Measurements from ENCODE around the gene MANSC4. TPM values are rescaled to one million over a fixed set of nuclear protein-coding genes. Genes with fewer than 3 reads are reported as not detected.

Gene MANSC4
- total RNA-seq, 1 donor from 2014 or later = not detected

DNA sequence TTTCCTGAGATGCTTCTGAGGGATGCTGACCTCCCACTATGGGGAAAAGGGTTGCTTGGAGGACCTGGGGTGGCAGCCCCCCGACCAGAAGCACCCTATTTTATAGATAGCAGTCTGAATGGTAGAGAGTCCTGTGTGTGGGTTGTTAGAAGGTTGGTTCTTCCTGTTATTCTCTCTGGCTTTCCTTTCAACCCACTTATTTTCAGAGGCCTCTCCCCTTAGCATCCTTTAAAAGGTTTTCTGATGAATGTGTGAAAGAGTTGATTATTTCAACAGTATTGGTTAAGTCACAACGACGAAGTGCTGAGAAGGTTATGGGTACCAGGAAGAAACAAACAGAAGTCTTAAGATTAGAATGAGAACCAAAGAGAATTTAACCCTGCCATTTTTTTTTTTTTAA, 20.8 kb upstream of the MANSC4 start:
- DNase-seq (ENCODE audit: low read depth, low spot score) = no peak

DNA sequence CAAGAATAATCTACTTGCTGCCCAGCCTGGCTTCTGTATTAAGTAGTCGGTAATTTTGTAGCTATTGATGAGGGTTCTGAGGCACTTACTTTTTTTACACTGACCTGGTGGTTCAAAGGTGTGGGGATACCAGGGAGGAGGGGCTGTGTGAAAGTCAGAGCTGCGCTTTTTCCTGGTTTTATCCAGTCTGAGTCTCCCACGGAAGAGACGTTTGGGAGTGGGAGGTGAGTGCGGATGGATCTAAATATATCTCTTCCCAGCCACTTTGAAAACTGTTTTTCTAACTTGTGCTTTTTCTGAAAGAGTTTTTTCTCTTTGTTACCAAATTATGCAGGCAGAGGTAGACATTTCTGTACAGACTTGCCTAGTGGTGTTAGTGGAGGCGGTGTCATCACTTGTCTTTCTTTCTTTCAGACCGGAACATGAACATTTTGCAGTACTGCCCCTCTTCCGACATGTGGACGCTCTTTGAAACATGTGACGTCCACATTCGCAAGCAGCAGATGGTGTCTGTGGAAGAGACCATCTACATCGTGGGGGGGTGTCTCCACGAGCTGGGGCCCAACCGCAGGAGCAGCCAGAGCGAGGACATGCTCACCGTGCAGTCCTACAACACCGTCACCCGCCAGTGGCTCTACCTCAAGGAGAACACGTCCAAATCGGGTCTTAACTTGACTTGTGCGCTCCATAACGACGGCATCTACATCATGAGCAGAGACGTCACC, 17.4 kb upstream of the MANSC4 start:
- no peak for DNase-seq (ENCODE audit: low read depth, low spot score)

DNA sequence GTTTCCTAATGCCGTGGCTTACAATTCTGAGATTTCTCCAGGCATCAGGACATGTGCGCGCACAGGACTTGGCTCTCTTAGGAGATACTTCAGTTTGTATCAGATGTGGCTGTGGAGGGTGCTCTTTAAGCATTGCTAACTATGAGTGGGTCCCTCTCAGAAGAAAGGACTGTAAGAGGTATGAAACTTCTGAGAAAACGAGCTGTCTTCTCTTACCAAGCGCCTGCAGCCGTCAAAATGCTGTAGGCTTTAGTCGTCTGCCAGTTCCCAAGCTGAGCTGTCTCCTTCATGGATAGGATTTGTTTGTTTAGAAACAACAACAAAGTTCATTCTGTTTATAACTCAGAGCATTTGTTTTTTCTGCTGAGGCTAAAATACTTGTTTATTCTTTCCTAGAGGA, 16.1 kb upstream of the MANSC4 start:
- no peak for DNase-seq (ENCODE audit: low read depth, low spot score)

DNA sequence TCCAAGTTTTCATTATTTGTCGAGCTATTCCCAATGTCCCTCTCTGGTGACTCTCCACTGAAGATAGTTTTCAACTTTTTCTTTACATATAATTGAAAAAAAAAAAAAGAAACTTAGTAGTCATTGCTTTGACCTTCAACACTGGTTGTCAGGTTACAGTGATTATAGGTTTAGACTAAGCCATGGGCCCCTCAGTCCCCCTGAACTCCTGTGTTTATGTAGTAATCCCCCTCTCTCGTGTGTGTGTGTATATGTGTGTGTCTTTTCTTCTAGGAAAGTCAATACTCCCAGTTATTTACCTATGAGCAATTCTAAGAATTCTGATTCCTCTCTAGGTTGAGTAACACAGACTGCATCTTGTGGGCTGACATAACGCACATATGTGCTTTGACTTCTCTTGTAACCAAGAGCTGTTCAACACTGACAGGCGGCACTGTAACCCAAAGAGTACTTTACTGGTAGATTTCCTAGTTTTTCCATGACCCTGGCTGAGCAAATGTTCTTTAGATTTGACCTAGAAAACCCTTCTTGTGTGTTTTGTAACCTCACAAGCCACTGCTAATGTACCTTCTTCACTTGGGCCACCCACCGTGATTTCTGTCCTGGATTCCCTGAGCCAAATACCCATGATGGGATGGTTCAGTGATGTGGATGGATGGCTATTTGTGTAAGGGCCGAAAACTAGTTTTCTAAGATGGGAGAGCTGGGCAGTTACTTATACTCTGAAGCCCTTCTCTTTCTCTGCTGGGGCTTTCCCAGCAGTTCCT, 15.0 kb upstream of the MANSC4 start:
- DNase-seq (ENCODE audit: low read depth, low spot score) = no peak

DNA sequence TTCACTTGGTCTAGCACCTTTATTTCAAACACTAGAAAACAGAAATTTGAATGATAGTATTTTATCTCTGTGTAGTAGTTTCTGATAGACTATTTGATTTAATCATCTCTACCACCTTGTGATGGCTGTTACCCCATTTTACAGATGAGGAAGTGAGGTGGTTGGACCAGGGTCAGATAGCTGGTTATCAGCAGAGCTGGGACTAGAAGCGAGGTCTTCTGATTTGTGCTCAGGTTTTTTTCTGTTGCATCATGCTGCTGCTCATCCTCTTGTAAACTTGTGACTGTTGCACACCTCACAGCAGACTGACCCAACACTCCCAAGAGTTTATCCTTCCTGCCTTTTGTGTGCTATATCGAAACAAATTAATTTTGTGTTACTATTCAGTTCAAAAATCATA, 10.1 kb upstream of the MANSC4 start:
- DNase-seq (ENCODE audit: low read depth, low spot score) = no peak

DNA sequence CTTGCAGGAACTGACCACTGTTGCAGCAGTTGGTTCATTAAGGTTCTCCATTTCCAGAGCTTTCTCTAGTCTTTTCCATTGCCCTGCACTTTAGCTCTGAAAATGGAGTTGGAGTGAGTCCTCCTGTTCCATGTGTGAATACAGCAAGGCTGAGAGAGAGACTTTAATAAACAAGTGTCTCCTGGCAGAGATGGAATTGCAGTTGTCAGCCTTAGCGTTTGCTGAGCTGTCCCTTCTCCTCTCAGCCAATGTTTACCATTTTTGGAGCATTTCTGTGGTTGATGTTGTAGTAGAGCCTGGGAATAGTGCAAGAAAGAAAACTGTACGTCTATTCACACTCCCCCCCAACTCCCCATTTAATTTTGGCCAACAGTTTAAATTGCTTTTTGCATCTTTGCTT, 7.5 kb upstream of the MANSC4 start:
- no peak for DNase-seq (ENCODE audit: low read depth, low spot score)

DNA sequence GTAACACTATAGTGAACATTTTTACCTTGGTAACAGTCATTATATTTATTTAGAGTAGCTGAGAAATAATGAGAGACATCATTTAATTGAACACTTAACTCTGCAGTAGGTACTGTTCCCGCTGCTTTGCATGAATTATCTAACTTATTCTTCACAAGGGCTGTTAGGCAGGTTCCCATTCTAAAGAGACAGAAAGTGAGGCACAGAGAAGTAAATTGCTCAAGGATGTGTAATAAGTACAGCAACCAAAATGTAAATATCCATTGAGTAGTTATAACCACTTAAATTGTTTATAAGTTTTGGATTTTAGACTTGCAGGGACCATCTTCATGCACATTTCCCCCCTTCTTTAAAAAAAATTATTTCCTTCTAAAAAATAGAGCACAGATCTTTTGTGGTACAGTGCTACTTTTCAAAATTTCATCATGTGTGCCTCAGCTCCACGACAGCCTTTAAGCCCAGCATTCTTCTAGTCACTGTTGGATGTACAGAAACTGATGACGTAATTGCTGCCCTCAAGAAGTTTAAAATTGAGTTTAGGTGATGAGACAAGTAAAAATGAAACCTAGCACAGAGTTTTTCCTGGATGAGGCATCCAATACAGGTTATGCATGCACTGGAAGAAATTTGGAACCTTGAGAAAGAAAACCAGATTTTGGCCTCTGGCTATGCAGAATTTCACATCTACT, 6.0 kb upstream of the MANSC4 start:
- no peak for DNase-seq (ENCODE audit: low read depth, low spot score)

DNA sequence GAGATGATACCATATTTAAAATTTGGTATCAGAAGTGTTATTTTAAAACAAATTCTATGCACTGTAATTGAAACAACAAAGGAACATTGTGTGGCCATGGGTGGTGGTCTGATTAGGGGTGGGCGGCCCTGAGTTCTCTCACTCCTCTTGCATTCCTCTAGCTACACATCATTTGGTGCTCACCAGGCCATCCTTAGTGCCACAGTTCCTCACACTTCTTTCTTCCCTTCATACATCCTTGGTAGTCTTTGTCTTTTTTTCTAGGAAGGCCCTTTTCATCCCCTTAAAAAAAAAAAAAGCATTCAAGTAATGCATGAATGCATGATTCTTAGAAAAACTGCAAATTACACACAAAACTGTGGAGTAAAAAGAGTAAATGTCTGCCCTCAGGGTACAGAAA, 2.4 kb upstream of the MANSC4 start:
- no peak for DNase-seq (ENCODE audit: low read depth, low spot score)

DNA sequence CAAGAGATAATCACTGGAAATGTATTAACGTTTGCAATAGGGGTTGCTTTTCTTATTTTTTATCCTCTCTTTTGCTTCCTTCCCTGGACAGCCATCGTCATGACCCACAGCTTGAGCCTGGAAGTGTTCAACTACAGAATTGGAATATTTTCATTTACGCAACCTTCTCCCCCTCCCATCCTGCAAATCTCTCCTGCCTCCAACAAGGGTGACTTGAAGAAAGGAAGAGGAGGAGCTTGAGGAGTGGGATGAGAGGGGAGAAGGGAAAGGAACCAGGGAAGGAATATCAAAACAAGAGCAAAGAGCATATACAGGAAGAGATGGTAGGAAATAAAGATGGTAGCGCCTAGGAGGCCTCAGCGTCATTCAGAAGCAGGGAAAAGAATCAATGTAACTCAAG, 1.6 kb upstream of the MANSC4 start:
- DNase-seq (ENCODE audit: low read depth, low spot score) = no peak

DNA sequence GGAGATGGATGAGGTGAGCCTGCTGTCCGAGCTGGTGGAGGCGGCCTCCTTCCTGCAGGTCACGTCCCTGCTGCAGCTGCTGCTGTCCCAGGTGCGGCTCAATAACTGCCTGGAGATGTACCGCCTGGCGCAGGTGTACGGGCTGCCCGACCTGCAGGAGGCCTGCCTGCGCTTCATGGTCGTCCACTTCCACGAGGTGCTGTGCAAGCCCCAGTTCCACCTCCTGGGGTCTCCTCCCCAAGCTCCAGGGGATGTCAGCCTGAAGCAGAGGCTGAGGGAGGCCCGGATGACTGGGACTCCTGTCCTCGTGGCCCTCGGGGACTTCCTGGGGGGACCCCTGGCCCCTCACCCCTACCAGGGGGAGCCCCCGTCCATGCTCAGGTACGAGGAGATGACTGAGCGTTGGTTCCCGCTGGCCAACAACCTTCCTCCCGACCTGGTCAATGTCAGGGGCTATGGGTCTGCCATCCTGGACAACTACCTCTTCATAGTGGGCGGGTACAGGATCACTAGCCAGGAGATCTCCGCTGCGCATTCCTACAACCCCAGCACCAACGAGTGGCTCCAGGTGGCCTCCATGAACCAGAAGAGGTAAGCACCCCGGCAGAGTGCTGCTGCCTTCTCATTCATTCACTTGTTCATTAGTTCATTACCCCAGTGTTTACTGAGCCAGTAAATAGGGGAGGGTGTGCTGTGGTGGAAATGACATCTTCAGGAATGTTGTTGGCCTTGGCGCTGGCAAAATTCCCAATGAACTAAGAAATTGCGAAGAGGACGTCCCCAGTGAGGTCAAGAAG, 774 bp upstream of the MANSC4 start:
- peak; percentile 48 for DNase-seq (ENCODE audit: low read depth, low spot score)

DNA sequence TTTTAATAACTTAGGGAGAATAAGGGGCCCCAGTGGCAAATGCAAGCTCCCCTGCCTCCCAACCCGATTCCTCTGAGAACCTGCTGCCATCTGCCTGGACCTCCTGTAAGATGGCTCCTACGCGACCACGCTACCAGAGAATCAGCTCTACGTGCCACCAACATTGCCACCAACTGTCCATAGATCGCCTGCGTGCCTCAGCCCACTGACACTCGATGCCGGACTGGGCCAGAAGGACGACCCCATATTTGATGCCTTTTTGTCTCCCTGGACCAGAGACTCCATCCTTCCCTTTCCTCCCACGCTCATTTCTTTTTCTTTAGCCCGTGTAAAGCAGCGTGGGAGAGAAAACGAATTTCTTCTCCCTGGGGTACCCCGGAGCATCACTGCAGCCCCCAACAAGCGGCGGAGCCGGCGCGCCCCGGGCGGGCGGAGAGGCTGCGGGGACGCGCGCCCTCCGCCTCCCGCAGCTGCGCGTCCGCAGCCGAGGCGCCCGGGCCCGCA, 568 bp downstream of the MANSC4 start:
- no peak for DNase-seq (ENCODE audit: low read depth, low spot score)

DNA sequence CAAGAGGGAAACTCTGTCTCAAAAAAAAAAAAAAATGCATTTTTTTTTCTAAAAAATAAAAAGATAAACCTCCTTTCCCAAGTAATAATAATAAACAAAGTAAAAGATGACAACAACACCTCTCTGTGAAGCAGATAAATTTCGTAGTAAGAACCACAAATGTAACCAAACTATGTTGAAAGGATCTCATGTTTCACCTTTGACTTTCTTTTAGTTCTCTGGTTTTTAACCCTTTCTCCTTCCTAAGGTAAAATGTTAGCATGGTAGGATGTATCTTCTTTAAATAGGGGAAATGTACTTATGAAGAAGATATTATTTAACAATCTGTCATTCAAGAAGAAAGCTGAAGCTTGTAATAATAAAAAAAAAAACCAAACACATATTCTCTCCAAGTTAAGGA, 1.8 kb downstream of the MANSC4 start:
- no peak for DNase-seq (ENCODE audit: low read depth, low spot score)

DNA sequence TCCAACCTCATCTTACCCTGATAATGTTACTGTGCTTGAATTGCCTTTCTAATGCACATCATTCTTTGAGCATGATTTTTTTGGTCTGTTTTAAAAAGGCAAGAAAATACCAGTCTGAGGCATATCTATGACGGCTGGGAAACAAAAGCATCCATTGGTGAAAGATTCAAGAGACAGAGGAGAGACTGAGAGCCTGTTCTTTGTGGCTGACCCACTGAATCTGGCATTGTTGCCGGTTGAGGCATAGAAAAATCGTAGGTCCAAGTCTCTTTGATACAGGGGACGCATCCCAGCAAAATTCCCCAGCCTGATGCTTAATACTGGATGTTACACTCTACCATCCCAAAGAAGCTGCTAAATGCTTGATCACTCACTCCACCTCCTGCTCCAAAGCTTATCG, 2.9 kb downstream of the MANSC4 start:
- no peak for DNase-seq (ENCODE audit: low read depth, low spot score)

DNA sequence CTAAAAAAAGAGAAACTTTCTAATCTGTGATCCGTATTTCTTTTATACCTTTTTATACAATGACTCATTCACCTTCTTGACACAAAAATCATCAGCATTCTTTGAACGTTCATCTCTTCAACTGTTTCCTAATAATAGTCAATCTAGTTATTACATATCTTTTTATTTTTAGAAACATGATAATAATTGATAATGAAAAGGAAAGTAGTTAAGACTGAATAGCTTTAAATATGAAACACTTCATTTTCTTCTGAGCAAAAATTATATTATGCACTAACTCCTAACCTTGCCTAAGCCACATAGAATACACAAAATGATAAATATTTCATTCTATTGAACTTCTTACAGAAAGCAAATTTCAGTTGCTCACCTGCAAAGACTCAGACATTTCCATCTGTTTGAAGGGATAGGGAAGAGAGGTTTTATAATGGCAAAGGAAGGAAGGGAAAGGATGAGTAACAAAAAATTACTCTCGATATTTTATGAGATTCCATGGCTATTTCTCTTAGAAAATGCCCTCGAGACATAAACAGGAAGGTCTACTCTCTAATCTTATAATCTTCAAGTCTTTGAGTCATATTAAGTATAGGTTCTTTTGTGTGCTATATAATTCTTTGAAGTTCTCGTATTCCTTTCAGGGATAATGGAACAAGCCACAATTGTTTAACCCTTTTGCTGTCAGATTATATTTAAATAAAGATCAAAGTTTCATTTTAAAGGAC, 7.5 kb downstream of the MANSC4 start:
- DNase-seq (ENCODE audit: low read depth, low spot score) = no peak

DNA sequence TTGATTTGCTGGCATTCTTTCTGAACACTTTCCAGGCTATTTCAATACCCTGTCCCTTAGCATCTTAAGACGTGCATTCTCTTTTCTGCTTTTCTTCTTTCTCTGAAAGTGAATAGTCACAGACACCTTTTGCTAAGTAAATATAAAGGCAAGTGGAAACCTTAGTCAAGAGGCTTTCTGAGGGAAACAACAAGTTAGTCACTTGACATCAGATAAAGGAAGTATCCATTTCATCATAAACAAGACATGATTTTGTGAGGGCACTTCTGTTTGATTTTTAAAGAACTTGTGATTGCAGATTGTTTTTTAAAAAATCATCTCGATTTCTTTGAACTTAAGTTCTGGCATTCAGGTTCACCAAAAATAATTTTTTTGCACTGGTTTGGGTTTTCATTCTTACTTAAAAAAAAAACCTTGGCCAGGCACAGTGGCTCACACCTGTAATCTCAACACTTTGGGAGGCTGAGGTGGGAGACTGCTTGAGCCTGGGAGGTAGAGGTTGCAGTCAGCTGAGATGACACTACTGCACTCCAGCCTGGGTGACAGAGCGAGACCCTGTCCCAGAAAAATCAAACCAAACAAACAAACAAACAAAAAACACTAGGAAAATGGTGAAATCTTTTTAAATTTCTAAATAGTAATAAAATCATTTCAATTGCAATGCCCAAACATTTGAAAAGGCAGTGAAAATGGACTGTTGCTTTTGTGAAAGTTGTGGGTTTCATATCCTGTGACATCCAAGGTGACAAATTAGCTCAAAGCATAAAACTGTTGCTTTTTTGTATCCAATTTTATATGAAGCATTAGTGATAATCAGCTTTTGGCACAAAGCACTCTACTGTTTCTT, 8.3 kb downstream of the MANSC4 start:
- DNase-seq (ENCODE audit: low read depth, low spot score) = no peak

DNA sequence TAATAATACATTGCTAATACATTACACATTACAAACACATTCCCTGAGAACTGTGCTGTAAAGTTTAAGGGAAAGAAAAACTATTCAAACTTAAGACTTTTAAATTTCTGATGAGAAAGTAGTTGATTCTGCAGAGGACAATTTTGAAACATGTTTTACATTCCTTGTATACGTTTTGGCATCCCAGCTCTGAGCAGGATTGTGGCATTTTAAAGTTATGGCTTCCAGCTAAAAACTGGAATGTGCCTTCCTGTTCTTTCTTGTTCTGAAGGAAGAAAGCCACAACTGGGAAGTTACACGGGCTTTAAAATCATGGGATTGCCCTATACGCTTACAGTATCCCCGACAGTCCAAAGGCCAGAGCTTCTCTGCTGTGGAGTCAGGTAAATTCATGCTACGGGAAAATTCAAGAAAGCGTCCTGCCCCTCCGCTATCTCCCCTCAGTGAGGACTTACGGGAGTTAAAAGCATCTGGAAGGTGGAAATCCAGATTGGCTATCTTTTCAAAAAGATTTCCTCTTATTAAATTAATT, 10.8 kb downstream of the MANSC4 start:
- no peak for DNase-seq (ENCODE audit: low read depth, low spot score)

DNA sequence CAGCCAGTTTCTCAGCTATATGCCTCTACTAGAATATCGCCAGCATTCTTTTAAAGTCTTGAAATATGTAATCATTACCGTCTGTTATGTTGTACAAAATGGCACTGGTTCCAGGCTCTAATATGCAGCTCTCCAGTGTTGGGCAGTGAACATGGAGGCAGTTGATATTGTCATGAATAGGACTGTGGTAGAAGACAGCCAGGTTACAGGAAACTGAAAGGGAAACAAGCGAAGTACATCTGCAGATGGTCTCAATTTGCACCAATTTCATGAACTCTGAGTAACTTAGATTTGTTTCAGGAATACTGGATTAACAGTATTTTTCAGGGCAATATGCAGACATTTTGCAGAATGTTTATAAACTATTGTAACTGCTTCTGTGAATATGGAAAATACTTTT, 13.4 kb downstream of the MANSC4 start:
- DNase-seq (ENCODE audit: low read depth, low spot score) = no peak

DNA sequence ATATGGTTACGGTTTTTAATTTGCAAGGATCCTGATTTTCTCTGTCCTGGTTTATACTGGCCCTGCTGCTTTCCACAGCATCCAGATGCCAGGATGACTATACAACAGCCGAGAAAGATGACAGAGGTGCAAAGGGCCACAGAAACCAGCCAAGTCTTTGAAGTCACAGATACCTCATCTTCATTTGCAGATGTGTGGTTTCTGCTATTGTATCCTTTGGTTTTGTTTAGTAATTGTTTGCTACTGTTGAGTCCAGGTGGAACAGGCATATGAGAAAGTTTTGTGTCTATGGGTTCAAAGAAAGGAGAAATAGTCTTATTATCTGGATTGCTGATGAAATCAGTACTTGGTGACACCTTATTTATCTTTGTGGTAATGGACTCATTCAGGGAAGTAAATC, 17.3 kb downstream of the MANSC4 start:
- DNase-seq (ENCODE audit: low read depth, low spot score) = no peak

DNA sequence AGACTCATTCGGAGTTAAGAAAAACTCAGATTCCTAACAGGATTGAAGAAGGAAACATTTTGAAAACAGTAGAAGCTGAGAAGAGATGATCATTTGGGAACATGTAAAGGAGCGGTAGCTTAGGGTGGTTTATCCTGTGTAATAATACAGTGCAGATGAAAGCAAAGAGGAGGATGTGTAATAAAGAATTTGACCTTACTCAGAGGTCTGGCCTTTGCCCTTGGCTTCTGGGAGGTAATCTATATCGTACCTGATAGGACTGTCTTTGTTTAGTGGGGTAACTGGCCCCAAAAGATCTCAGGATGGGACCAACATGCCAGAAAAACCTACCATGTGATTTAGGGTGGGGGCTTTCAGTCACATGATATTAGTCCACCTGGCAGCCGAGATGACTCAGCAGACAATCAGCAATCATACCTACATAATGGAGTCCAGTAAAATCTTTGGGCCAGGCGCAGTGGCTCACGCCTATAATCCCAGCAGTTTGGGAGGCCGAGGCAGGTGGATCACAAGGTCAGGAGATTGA, 23.3 kb downstream of the MANSC4 start:
- DNase-seq (ENCODE audit: low read depth, low spot score) = no peak
